ENCODE measurements around the gene CNN3.

GRCh38 chr1:94855307-94855700 is 71.6 kb downstream of the CNN3 start:
- TF ChIP-seq CTCF (IDR thresholded peaks at IDR 0.05) (no peak), POLR2A (IDR thresholded peaks at IDR 0.05) (no peak)

Data from transverse colon (tissue), 3 donors.